Ramos (cell line): Measurements from ENCODE around the gene NME4.
"Not testable (repeated sequence)": the region's sequence is repeated elsewhere in the genome, so short reads cannot be mapped to it uniquely, and the experiment has no call there.

Source experiments
- in situ Hi-C: fragments of 300-500 bp; cut with MboI; formaldehyde crosslinking; loops from one replicate; pipeline ENCODE4 v1.14.3; 2022; ENCODE audit warnings: low sequenced_read_pairs; ENCODE audit not compliant: unreplicated experiment

NME4 gene

GRCh38 chr16:375927-376816 lies 20.8 kb upstream of the NME4 start:
- in situ Hi-C loops = no loop called here

GRCh38 chr16:376817-377418 lies 20.1 kb upstream of the NME4 start:
- in situ Hi-C loops = no loop called here

- in situ Hi-C loops = no loop called here
Measured at GRCh38 chr16:377419-377951, 19.5 kb upstream of the NME4 start.

- in situ Hi-C loops = not testable (repeated sequence)
Measured at GRCh38 chr16:378113-378820, 18.7 kb upstream of the NME4 start.

- in situ Hi-C loops = no loop called here
Measured at GRCh38 chr16:378821-379182, 18.2 kb upstream of the NME4 start.

- in situ Hi-C loops = no loop called here
Measured at GRCh38 chr16:379183-379960, 17.6 kb upstream of the NME4 start.

GRCh38 chr16:379961-380761 lies 16.8 kb upstream of the NME4 start:
- in situ Hi-C loops = no loop called here

- in situ Hi-C loops = no loop called here
Measured at GRCh38 chr16:380762-381011, 16.3 kb upstream of the NME4 start.

- in situ Hi-C loops = no loop called here
Measured at GRCh38 chr16:381012-381788, 15.8 kb upstream of the NME4 start.

- in situ Hi-C loops = no loop called here
Measured at GRCh38 chr16:381789-382717, 14.9 kb upstream of the NME4 start, which contains the start of gene PGAP6. Gene PGAP6 (minus strand): TSS chr16:381978. CDS start chr16:381821, 157 bp downstream.

GRCh38 chr16:383326-384051 lies 13.5 kb upstream of the NME4 start:
- in situ Hi-C loops = no loop called here

GRCh38 chr16:386641-387156 lies 10.3 kb upstream of the NME4 start:
- in situ Hi-C loops = no loop called here

GRCh38 chr16:387761-388666 lies 9.0 kb upstream of the NME4 start:
- in situ Hi-C loops = not testable (repeated sequence)

- in situ Hi-C loops = no loop called here
Measured at GRCh38 chr16:389352-389751, 7.6 kb upstream of the NME4 start.

GRCh38 chr16:391885-392335 lies 5.1 kb upstream of the NME4 start:
- in situ Hi-C loops = no loop called here
